Cardiac septum (tissue), 1 donor: ENCODE results near the gene SULT1A2. TPM values are rescaled to one million over a fixed set of nuclear protein-coding genes. Genes with fewer than 3 reads are reported as not detected.

ENCODE experiments used
- DNase-seq: peaks from one replicate; pipeline ENCODE4 v3.0.0-alpha.2; 2020; ENCODE audit warnings: low spot score
- intact Hi-C: fragments of 100-400 bp; cut with DNase I; formaldehyde crosslinking; loops from one replicate; pipeline ENCODE4 v1.14.0; 2022
- total RNA-seq: library from RNA; stranded (reverse); fragmentation: NEBNext Ultra II Directional; extraction: Animal tissue kit (Norgen Biotek cat#: 25700); gene quantifications from one replicate; pipeline ENCODE4 v1.2.1, GENCODE V29; 2021
- donor health status: DM: no; HTN: no; CAD: no.

SULT1A2 gene
- total RNA-seq, 1 donor from 2014 or later = 0.73 TPM

DNA sequence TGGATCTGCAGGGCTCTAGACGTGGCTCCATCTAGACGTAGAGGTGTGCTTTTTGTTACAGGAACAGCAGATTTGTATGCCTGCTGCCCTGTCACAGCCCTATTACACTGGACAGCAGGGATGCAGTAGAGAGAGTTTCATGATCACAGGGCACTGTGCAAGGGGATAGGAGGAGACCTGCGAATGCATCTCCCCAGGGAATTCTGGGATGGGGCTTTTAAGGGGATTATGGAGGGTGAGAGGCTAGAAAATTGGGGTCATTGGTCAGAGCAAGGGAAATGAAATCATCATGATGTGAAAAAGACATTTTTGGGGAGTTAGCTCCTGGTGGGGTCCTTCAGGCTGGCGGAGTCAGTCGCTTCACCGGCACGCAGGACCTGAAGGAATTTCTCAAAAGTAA is 54.2 kb downstream of the SULT1A2 start:
- no peak for DNase-seq
- intact Hi-C loops = no loop called here

Other genes starting within 250 kb of the SULT1A2 start
- not detected for gene NPIPB6, start 233.5 kb downstream of the SULT1A2 start, total RNA-seq
- gene EIF3CL, start 193.2 kb downstream of the SULT1A2 start, total RNA-seq = 33.8 TPM
- gene NPIPB7, start 124.7 kb downstream of the SULT1A2 start, total RNA-seq = not detected
- 9.1 TPM for gene CLN3, start 105.0 kb downstream of the SULT1A2 start, total RNA-seq
- 0.51 TPM for gene APOBR, start 102.4 kb downstream of the SULT1A2 start, total RNA-seq
- not detected for gene IL27, start 90.2 kb downstream of the SULT1A2 start, total RNA-seq
- gene NUPR1, start 58.1 kb downstream of the SULT1A2 start, total RNA-seq = 50.2 TPM
- gene SGF29, start 43.1 kb downstream of the SULT1A2 start, total RNA-seq = 14.0 TPM
- gene SULT1A1, start 13.0 kb upstream of the SULT1A2 start, total RNA-seq = 23.2 TPM
- 0.59 TPM for gene NPIPB8, start 41.0 kb upstream of the SULT1A2 start, total RNA-seq
- gene EIF3C, start 114.4 kb upstream of the SULT1A2 start, total RNA-seq = 403 TPM
- 1.6 TPM for gene NPIPB9, start 154.7 kb upstream of the SULT1A2 start, total RNA-seq
- 62.7 TPM for gene ATXN2L, start 225.9 kb upstream of the SULT1A2 start, total RNA-seq
- 184 TPM for gene TUFM, start 249.3 kb upstream of the SULT1A2 start, total RNA-seq